Measurements from ENCODE around the gene POLRMT.
A peak's percentile ranks its signal among the peaks of the same experiment; 100 is the strongest.

Gene POLRMT

DNA sequence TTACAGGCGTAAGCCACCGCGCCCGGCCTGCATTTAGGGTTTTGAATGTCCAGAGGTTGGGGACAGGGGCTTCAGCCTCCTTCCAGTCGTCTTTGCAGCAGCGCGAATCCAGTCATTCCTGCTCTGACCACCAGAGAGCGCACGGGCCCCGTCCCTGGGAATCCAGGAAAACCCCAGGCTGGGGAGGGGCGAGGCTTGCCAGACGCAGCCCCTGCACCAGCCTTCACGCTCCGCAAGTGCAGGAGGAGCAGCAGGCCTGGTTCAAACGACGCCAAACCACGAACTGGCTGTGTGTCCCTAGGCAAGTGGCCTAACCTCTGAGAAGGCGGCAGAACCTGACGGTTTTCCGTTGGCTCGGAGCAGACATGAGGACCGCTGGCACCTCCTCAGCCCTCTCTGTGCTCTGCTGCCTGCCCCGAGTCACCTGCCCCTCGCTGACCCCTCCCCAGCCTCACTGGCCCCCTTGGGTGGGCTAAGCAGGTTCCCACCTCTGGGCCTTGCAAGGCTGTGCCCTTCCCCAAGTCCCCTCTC is 31.6 kb upstream of the POLRMT start (continued):
- TF ChIP-seq, protein P1, sequence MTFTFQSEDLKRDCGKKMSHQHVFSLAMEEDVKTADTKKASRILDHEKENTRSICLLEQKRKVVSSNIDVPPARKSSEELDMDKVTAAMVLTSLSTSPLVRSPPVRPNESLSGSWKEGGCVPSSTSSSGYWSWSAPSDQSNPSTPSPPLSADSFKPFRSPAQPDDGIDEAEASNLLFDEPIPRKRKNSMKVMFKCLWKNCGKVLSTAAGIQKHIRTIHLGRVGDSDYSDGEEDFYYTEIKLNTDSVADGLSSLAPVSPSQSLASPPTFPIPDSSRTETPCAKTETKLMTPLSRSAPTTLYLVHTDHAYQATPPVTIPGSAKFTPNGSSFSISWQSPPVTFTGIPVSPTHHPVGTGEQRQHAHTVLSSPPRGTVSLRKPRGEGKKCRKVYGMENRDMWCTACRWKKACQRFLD (tag by site-specific recombination; IDR thresholded peaks at IDR 0.05): no peak
- no peak for TF ChIP-seq MYNN (tag by site-specific recombination; IDR thresholded peaks at IDR 0.05; ENCODE audit: borderline replicate concordance)
- no peak for TF ChIP-seq ZNF660 (tag by site-specific recombination; IDR thresholded peaks at IDR 0.05)
- peak; percentile 48; the same call in 1 of the 2 replicates for TF ChIP-seq ZNF600 (tag by site-specific recombination; IDR thresholded peaks at IDR 0.05)
- no peak for TF ChIP-seq ZNF311 (tag by site-specific recombination; IDR thresholded peaks at IDR 0.05; ENCODE audit: borderline replicate concordance)
- TF ChIP-seq ZSCAN23 (tag by site-specific recombination; IDR thresholded peaks at IDR 0.05): no peak
- no peak for TF ChIP-seq ZNF324 (tag by site-specific recombination; IDR thresholded peaks at IDR 0.05)
- TF ChIP-seq RBAK (tag by site-specific recombination; IDR thresholded peaks at IDR 0.05): no peak
- TF ChIP-seq, protein P2, sequence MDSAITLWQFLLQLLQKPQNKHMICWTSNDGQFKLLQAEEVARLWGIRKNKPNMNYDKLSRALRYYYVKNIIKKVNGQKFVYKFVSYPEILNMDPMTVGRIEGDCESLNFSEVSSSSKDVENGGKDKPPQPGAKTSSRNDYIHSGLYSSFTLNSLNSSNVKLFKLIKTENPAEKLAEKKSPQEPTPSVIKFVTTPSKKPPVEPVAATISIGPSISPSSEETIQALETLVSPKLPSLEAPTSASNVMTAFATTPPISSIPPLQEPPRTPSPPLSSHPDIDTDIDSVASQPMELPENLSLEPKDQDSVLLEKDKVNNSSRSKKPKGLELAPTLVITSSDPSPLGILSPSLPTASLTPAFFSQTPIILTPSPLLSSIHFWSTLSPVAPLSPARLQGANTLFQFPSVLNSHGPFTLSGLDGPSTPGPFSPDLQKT (IDR thresholded peaks at IDR 0.05; ENCODE audit: borderline replicate concordance, low read depth, low read length): no peak
- no peak for TF ChIP-seq ZBTB1 (tag by site-specific recombination; IDR thresholded peaks at IDR 0.05)
- TF ChIP-seq ZNF274 (IDR thresholded peaks at IDR 0.05; ENCODE audit: low read length): no peak
- TF ChIP-seq ZNF274 (tag by site-specific recombination; IDR thresholded peaks at IDR 0.05; ENCODE audit: borderline replicate concordance): no peak
- TF ChIP-seq, protein P3, sequence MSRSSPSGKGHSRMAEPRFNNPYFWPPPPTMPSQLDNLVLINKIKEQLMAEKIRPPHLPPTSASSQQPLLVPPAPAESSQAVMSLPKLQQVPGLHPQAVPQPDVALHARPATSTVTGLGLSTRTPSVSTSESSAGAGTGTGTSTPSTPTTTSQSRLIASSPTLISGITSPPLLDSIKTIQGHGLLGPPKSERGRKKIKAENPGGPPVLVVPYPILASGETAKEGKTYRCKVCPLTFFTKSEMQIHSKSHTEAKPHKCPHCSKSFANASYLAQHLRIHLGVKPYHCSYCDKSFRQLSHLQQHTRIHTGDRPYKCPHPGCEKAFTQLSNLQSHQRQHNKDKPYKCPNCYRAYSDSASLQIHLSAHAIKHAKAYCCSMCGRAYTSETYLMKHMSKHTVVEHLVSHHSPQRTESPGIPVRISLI (tag by site-specific recombination; IDR thresholded peaks at IDR 0.05): no peak; the same call in 1 of the 2 replicates
- no peak for TF ChIP-seq ZNF121 (tag by site-specific recombination; IDR thresholded peaks at IDR 0.05)
- no peak for TF ChIP-seq ZNF423 (tag by site-specific recombination; IDR thresholded peaks at IDR 0.05)
- peak; percentile 71; the same call in 1 of the 2 replicates for TF ChIP-seq IKZF3 (tag by site-specific recombination; IDR thresholded peaks at IDR 0.05)
- TF ChIP-seq ZFP37 (tag by site-specific recombination; IDR thresholded peaks at IDR 0.05): no peak
- TF ChIP-seq SP3 (tag by site-specific recombination; IDR thresholded peaks at IDR 0.05): no peak
- TF ChIP-seq, protein P4, sequence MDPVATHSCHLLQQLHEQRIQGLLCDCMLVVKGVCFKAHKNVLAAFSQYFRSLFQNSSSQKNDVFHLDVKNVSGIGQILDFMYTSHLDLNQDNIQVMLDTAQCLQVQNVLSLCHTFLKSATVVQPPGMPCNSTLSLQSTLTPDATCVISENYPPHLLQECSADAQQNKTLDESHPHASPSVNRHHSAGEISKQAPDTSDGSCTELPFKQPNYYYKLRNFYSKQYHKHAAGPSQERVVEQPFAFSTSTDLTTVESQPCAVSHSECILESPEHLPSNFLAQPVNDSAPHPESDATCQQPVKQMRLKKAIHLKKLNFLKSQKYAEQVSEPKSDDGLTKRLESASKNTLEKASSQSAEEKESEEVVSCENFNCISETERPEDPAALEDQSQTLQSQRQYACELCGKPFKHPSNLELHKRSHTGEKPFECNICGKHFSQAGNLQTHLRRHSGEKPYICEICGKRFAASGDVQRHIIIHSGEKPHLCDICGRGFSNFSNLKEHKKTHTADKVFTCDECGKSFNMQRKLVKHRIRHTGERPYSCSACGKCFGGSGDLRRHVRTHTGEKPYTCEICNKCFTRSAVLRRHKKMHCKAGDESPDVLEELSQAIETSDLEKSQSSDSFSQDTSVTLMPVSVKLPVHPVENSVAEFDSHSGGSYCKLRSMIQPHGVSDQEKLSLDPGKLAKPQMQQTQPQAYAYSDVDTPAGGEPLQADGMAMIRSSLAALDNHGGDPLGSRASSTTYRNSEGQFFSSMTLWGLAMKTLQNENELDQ (tag by site-specific recombination; IDR thresholded peaks at IDR 0.05; ENCODE audit: low read depth): no peak
- TF ChIP-seq, protein P5, sequence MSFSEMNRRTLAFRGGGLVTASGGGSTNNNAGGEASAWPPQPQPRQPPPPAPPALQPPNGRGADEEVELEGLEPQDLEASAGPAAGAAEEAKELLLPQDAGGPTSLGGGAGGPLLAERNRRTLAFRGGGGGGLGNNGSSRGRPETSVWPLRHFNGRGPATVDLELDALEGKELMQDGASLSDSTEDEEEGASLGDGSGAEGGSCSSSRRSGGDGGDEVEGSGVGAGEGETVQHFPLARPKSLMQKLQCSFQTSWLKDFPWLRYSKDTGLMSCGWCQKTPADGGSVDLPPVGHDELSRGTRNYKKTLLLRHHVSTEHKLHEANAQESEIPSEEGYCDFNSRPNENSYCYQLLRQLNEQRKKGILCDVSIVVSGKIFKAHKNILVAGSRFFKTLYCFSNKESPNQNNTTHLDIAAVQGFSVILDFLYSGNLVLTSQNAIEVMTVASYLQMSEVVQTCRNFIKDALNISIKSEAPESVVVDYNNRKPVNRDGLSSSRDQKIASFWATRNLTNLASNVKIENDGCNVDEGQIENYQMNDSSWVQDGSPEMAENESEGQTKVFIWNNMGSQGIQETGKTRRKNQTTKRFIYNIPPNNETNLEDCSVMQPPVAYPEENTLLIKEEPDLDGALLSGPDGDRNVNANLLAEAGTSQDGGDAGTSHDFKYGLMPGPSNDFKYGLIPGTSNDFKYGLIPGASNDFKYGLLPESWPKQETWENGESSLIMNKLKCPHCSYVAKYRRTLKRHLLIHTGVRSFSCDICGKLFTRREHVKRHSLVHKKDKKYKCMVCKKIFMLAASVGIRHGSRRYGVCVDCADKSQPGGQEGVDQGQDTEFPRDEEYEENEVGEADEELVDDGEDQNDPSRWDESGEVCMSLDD (tag by site-specific recombination; IDR thresholded peaks at IDR 0.05): 0 out of 2 replicates have a peak, but pooled peaks have one; percentile 32
